ENCODE data around the gene SEC24B.

DNA sequence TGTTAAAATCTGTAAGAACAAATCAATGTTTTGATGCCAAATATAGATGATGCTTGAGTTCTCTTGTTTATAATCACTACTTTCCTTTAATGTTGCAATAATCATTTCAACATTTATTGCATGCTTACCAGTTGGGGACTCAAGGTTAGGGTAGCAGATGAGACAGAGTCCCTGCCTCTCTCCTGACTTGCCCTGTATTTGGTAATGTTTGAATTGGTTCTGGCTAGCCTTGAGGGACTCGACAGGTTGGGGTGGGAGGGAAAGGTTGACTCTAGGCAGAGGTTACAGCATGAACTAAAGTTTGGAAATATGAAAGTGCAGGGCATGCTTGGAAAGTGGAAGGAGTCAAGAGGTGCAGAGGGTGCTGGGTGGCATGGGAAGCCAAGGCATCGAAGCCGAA is 2.0 kb downstream of the SEC24B start:
- TF ChIP-seq YY1 (IDR thresholded peaks at IDR 0.05; ENCODE audit: insufficient read depth, insufficient read length) (no peak), ZNF274 (IDR thresholded peaks at IDR 0.05; ENCODE audit: low read depth, low read length) (no peak)
